ENCODE data around the gene TNFAIP6.

Gene TNFAIP6

GRCh38 chr2:151347906-151348305 lies 9.5 kb upstream of the TNFAIP6 start:
- Histone ChIP-seq H3K4me2 (ENCODE audit: low read length) (no peak overlapping the region), H3K4me3 (ENCODE audit: low read depth, low read length) (no peak overlapping the region), H4K8ac (ENCODE audit: low read depth, low read length) (no peak overlapping the region), H2AK5ac (ENCODE audit: low read length) (no peak overlapping the region), H3K4me1 (ENCODE audit: control insufficient read depth in 1 of 2, insufficient read depth in 2 of 2, low read length in 2 of 2) (no peaks in the 10 kb centered on the region), H3K27ac (ENCODE audit: low read depth, low read length) (no peak overlapping the region), H3K9me3 (ENCODE audit: insufficient read depth, low read depth, low read length) (no peaks in the 10 kb centered on the region), H3K79me1 (ENCODE audit: low read length) (no peaks in the 10 kb centered on the region), H3K18ac (ENCODE audit: low read length) (no peak overlapping the region), H2BK5ac (ENCODE audit: low read depth, low read length, poor library complexity) (no peak overlapping the region), H4K91ac (ENCODE audit: low read depth, low read length) (no peak overlapping the region), H2BK12ac (ENCODE audit: low read length) (no peak overlapping the region), H3K23ac (ENCODE audit: low read length) (no peak overlapping the region), H3K36me3 (ENCODE audit: control insufficient read depth in 1 of 2, insufficient read depth in 2 of 2, low read length in 2 of 2) (no peaks in the 10 kb centered on the region), H3K27me3 (ENCODE audit: insufficient read depth, low read length) (no peaks in the 10 kb centered on the region), H4K12ac (ENCODE audit: low read depth, low read length) (no peak overlapping the region), H2BK120ac (ENCODE audit: insufficient read depth, low read length, poor library complexity) (no peak overlapping the region), H3K9ac (ENCODE audit: low read length) (no peak overlapping the region), H3K14ac (ENCODE audit: low read length) (no peak overlapping the region), H3K4ac (ENCODE audit: low read depth, low read length) (no peak overlapping the region), H3K79me2 (ENCODE audit: control insufficient read depth, insufficient read depth, low read length, poor library complexity) (no peaks in the 10 kb centered on the region), H2AFZ (ENCODE audit: insufficient read depth, low read length, poor library complexity) (no peak overlapping the region)
- no CpG with 5 or more reads among the region's 5 CpGs for WGBS (ENCODE audit: extremely low coverage, insufficient coverage, insufficient read length)
- DNase-seq: peak in 1 of 2 donors; percentile 7

- no peak overlapping the region for H4K91ac ChIP-seq (ENCODE audit: low read depth, low read length)
- H3K4me1 ChIP-seq (ENCODE audit: control insufficient read depth in 1 of 2, insufficient read depth in 2 of 2, low read length in 2 of 2): no peaks in the 10 kb centered on the region
- H3K4me3 ChIP-seq (ENCODE audit: low read depth, low read length): no peak overlapping the region
- no peak overlapping the region for H3K23ac ChIP-seq (ENCODE audit: low read length)
- no peak overlapping the region for H4K12ac ChIP-seq (ENCODE audit: low read depth, low read length)
- no peak overlapping the region for H2AFZ ChIP-seq (ENCODE audit: insufficient read depth, low read length, poor library complexity)
- DNase-seq: no peak
- H3K36me3 ChIP-seq (ENCODE audit: control insufficient read depth in 1 of 2, insufficient read depth in 2 of 2, low read length in 2 of 2): no peaks in the 10 kb centered on the region
- no CpG with 5 or more reads among the region's 4 CpGs for WGBS (ENCODE audit: extremely low coverage, insufficient coverage, insufficient read length)
- H2AK5ac ChIP-seq (ENCODE audit: low read length): no peak overlapping the region
- no peak overlapping the region for H3K18ac ChIP-seq (ENCODE audit: low read length)
- no peaks in the 10 kb centered on the region for H3K9me3 ChIP-seq (ENCODE audit: insufficient read depth, low read depth, low read length)
- H3K14ac ChIP-seq (ENCODE audit: low read length): no peak overlapping the region
- H3K79me1 ChIP-seq (ENCODE audit: low read length): no peaks in the 10 kb centered on the region
- no peak overlapping the region for H3K4ac ChIP-seq (ENCODE audit: low read depth, low read length)
- no peak overlapping the region for H2BK5ac ChIP-seq (ENCODE audit: low read depth, low read length, poor library complexity)
- H3K4me2 ChIP-seq (ENCODE audit: low read length): no peak overlapping the region
- no peak overlapping the region for H3K9ac ChIP-seq (ENCODE audit: low read length)
- H4K8ac ChIP-seq (ENCODE audit: low read depth, low read length): no peak overlapping the region
- no peak overlapping the region for H3K27ac ChIP-seq (ENCODE audit: low read depth, low read length)
- H2BK120ac ChIP-seq (ENCODE audit: insufficient read depth, low read length, poor library complexity): no peak overlapping the region
- H3K27me3 ChIP-seq (ENCODE audit: insufficient read depth, low read length): no peaks in the 10 kb centered on the region
- no peaks in the 10 kb centered on the region for H3K79me2 ChIP-seq (ENCODE audit: control insufficient read depth, insufficient read depth, low read length, poor library complexity)
- H2BK12ac ChIP-seq (ENCODE audit: low read length): no peak overlapping the region
Observed at GRCh38 chr2:151350579-151351195, 6.7 kb upstream of the TNFAIP6 start.

DNA sequence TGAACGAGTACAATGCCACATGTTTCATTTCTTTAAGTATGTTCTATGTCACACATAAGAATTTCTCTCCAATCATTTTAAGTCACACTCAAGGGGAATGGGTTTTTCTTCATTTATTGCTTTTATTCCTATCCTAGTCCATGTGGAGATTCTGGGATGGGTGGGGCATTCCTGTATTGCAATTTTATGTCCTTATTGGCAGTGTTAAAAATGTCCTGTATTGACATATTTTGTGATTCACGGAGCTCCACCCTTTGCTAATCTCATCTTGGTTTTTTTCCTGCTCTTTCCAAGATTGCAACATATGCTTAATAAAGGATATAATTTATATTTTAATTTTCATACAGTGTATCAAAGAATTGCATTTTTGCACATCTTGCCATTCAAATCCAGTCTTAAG lies 3.4 kb upstream of the TNFAIP6 start:
- Histone ChIP-seq H4K12ac (ENCODE audit: low read depth, low read length) (no peak overlapping the region), H3K9me3 (ENCODE audit: insufficient read depth, low read depth, low read length) (no peaks in the 10 kb centered on the region), H3K27ac (ENCODE audit: low read depth, low read length) (no peak overlapping the region), H3K4me1 (ENCODE audit: control insufficient read depth in 1 of 2, insufficient read depth in 2 of 2, low read length in 2 of 2) (no peaks in the 10 kb centered on the region), H3K4ac (ENCODE audit: low read depth, low read length) (no peak overlapping the region), H3K79me1 (ENCODE audit: low read length) (no peaks in the 10 kb centered on the region), H3K18ac (ENCODE audit: low read length) (no peak overlapping the region), H4K91ac (ENCODE audit: low read depth, low read length) (no peak overlapping the region), H3K36me3 (ENCODE audit: control insufficient read depth in 1 of 2, insufficient read depth in 2 of 2, low read length in 2 of 2) (no peaks in the 10 kb centered on the region), H3K4me3 (ENCODE audit: low read depth, low read length) (no peak overlapping the region), H3K4me2 (ENCODE audit: low read length) (no peak overlapping the region), H2BK12ac (ENCODE audit: low read length) (no peak overlapping the region), H3K27me3 (ENCODE audit: insufficient read depth, low read length) (no peaks in the 10 kb centered on the region), H2AFZ (ENCODE audit: insufficient read depth, low read length, poor library complexity) (no peak overlapping the region), H3K9ac (ENCODE audit: low read length) (no peak overlapping the region), H3K23ac (ENCODE audit: low read length) (no peak overlapping the region), H3K79me2 (ENCODE audit: control insufficient read depth, insufficient read depth, low read length, poor library complexity) (no peaks in the 10 kb centered on the region), H3K14ac (ENCODE audit: low read length) (no peak overlapping the region), H2BK120ac (ENCODE audit: insufficient read depth, low read length, poor library complexity) (no peak overlapping the region), H4K8ac (ENCODE audit: low read depth, low read length) (no peak overlapping the region), H2BK5ac (ENCODE audit: low read depth, low read length, poor library complexity) (no peak overlapping the region), H2AK5ac (ENCODE audit: low read length) (no peak overlapping the region)
- no CpG with 5 or more reads among the region's 2 CpGs for WGBS (ENCODE audit: extremely low coverage, insufficient coverage, insufficient read length)
- DNase-seq: no peak

DNA sequence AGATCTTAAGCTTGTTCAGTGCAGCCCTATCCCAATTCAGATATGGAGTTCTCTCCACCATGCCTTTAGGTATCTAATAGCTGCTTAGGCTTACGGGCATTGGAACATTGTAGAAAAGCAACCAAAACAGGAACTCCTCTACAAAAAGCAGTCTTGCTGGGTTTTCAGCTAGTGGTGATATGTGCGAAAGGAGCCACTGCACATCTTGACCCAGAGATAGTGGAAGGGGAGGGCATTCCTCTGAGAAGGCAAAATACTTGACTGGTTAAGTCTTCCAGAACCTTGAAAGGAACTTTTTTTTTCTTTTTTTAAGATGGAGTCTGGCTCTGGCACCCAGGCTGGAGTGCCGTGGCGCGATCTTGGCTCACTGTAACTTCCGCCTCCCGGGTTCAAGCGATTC lies 2.6 kb upstream of the TNFAIP6 start:
- Histone ChIP-seq H4K12ac (ENCODE audit: low read depth, low read length) (no peak overlapping the region), H2BK120ac (ENCODE audit: insufficient read depth, low read length, poor library complexity) (no peak overlapping the region), H2AK5ac (ENCODE audit: low read length) (no peak overlapping the region), H4K8ac (ENCODE audit: low read depth, low read length) (no peak overlapping the region), H3K36me3 (ENCODE audit: control insufficient read depth in 1 of 2, insufficient read depth in 2 of 2, low read length in 2 of 2) (no peaks in the 10 kb centered on the region), H2AFZ (ENCODE audit: insufficient read depth, low read length, poor library complexity) (no peak overlapping the region), H3K4ac (ENCODE audit: low read depth, low read length) (no peak overlapping the region), H3K27me3 (ENCODE audit: insufficient read depth, low read length) (no peaks in the 10 kb centered on the region), H3K4me3 (ENCODE audit: low read depth, low read length) (no peak overlapping the region), H2BK5ac (ENCODE audit: low read depth, low read length, poor library complexity) (no peak overlapping the region), H3K4me2 (ENCODE audit: low read length) (no peak overlapping the region), H3K9ac (ENCODE audit: low read length) (no peak overlapping the region), H4K91ac (ENCODE audit: low read depth, low read length) (no peak overlapping the region), H3K18ac (ENCODE audit: low read length) (no peak overlapping the region), H3K14ac (ENCODE audit: low read length) (no peak overlapping the region), H3K4me1 (ENCODE audit: control insufficient read depth in 1 of 2, insufficient read depth in 2 of 2, low read length in 2 of 2) (no peaks in the 10 kb centered on the region), H2BK12ac (ENCODE audit: low read length) (no peak overlapping the region), H3K9me3 (ENCODE audit: insufficient read depth, low read depth, low read length) (no peaks in the 10 kb centered on the region), H3K79me1 (ENCODE audit: low read length) (no peaks in the 10 kb centered on the region), H3K79me2 (ENCODE audit: control insufficient read depth, insufficient read depth, low read length, poor library complexity) (no peaks in the 10 kb centered on the region), H3K23ac (ENCODE audit: low read length) (no peak overlapping the region), H3K27ac (ENCODE audit: low read depth, low read length) (no peak overlapping the region)
- no peak for DNase-seq
- no CpG with 5 or more reads among the region's 8 CpGs for WGBS (ENCODE audit: extremely low coverage, insufficient coverage, insufficient read length)

All from trophoblast cell (in vitro differentiated cells and primary cell).